NCI-H526 (cell line): ENCODE results near the gene GGTLC3.
"Not testable (repeated sequence)": the region's sequence is repeated elsewhere in the genome, so short reads cannot be mapped to it uniquely, and the experiment has no call there.

Experiments used
- DNase-seq, 2 experiments: peaks; one replicate each; lab custom pipeline; 2025; lab: John Stamatoyannopoulos, UW

The GGTLC3 gene

GRCh38 chr22:18518061-18518460 is at the start of gene GGTLC3:
Gene GGTLC3 (minus strand): TSS chr22:18518161. CDS start chr22:18517897, 264 bp downstream.
- not testable (repeated sequence) for DNase-seq

- not testable (repeated sequence) for DNase-seq
Measured at GRCh38 chr22:18560099-18560974, 42.4 kb upstream of the GGTLC3 start.

- not testable (repeated sequence) for DNase-seq
Measured at GRCh38 chr22:18558939-18559338, 41.0 kb upstream of the GGTLC3 start.

GRCh38 chr22:18558516-18558915 is 40.6 kb upstream of the GGTLC3 start:
- DNase-seq, result not testable (repeated sequence)

GRCh38 chr22:18554280-18555256 is 36.6 kb upstream of the GGTLC3 start:
- not testable (repeated sequence) for DNase-seq

- not testable (repeated sequence) for DNase-seq
Measured at GRCh38 chr22:18552839-18553597, 35.1 kb upstream of the GGTLC3 start.

- DNase-seq, result not testable (repeated sequence)
Measured at GRCh38 chr22:18551046-18551445, 33.1 kb upstream of the GGTLC3 start.

- not testable (repeated sequence) for DNase-seq
Measured at GRCh38 chr22:18549458-18550179, 31.7 kb upstream of the GGTLC3 start.

- not testable (repeated sequence) for DNase-seq
Measured at GRCh38 chr22:18544615-18545014, 26.7 kb upstream of the GGTLC3 start.

- not testable (repeated sequence) for DNase-seq
Measured at GRCh38 chr22:18543400-18543799, 25.4 kb upstream of the GGTLC3 start.

GRCh38 chr22:18539994-18540393 is 22.0 kb upstream of the GGTLC3 start:
- not testable (repeated sequence) for DNase-seq

GRCh38 chr22:18534315-18534714 is 16.4 kb upstream of the GGTLC3 start:
- not testable (repeated sequence) for DNase-seq

GRCh38 chr22:18533633-18534032 is 15.7 kb upstream of the GGTLC3 start:
- not testable (repeated sequence) for DNase-seq

- DNase-seq, result not testable (repeated sequence)
Measured at GRCh38 chr22:18529416-18530145, 11.6 kb upstream of the GGTLC3 start.

GRCh38 chr22:18528597-18529415 is 10.8 kb upstream of the GGTLC3 start:
- DNase-seq, result not testable (repeated sequence)

- DNase-seq, result not testable (repeated sequence)
Measured at GRCh38 chr22:18527752-18528596, 10.0 kb upstream of the GGTLC3 start, which contains the start of gene TMEM191B. Gene TMEM191B (plus strand): TSS chr22:18527802. CDS start chr22:18527981, 179 bp downstream.

GRCh38 chr22:18523328-18523727 is 5.4 kb upstream of the GGTLC3 start:
- not testable (repeated sequence) for DNase-seq

GRCh38 chr22:18522762-18523161 is 4.8 kb upstream of the GGTLC3 start:
- not testable (repeated sequence) for DNase-seq
